Measurements from ENCODE around the gene HECTD4.
A peak's percentile ranks its signal among the peaks of the same experiment; 100 is the strongest.
"Not testable (repeated sequence)": the region's sequence is repeated elsewhere in the genome, so short reads cannot be mapped to it uniquely, and the experiment has no call there.

The HECTD4 gene

GRCh38 chr12:112406519-112407488 is 24.6 kb upstream of the HECTD4 start:
- no peak for DNase-seq

GRCh38 chr12:112401903-112402498 is 19.8 kb upstream of the HECTD4 start:
- DNase-seq: no peak

- DNase-seq: no peak
Measured at GRCh38 chr12:112401054-112401453, 18.8 kb upstream of the HECTD4 start.

GRCh38 chr12:112393328-112393727 is 11.1 kb upstream of the HECTD4 start:
- DNase-seq: no peak

GRCh38 chr12:112389922-112390654 is 7.9 kb upstream of the HECTD4 start:
- DNase-seq: not testable (repeated sequence)

GRCh38 chr12:112389228-112389627 is 7.0 kb upstream of the HECTD4 start:
- no peak for DNase-seq

GRCh38 chr12:112386726-112387125 is 4.5 kb upstream of the HECTD4 start:
- DNase-seq: peak; percentile 57 to 81

- no peak for DNase-seq
Measured at GRCh38 chr12:112382866-112383265, 635 bp upstream of the HECTD4 start.

- peak in 1 of 2 experiments; percentile 5 for DNase-seq
Measured at GRCh38 chr12:112381406-112381882, 787 bp downstream of the HECTD4 start.

- DNase-seq: no peak
Measured at GRCh38 chr12:112380663-112381405, 1.4 kb downstream of the HECTD4 start.

- no peak for DNase-seq
Measured at GRCh38 chr12:112375105-112375504, 7.1 kb downstream of the HECTD4 start.

GRCh38 chr12:112374166-112374740 is 8.0 kb downstream of the HECTD4 start:
- DNase-seq: no peak

GRCh38 chr12:112370868-112371510 is 11.2 kb downstream of the HECTD4 start:
- no peak for DNase-seq

GRCh38 chr12:112370199-112370598 is 12.0 kb downstream of the HECTD4 start:
- DNase-seq: no peak

- peak in 1 of 2 experiments; percentile 27 for DNase-seq
Measured at GRCh38 chr12:112368856-112369255, 13.4 kb downstream of the HECTD4 start.

GRCh38 chr12:112367965-112368364 is 14.3 kb downstream of the HECTD4 start:
- DNase-seq: no peak

GRCh38 chr12:112362310-112362709 is 19.9 kb downstream of the HECTD4 start:
- no peak for DNase-seq

GRCh38 chr12:112361271-112361670 is 21.0 kb downstream of the HECTD4 start:
- DNase-seq: no peak

GRCh38 chr12:112359290-112359689 is 22.9 kb downstream of the HECTD4 start:
- DNase-seq: no peak

GRCh38 chr12:112357214-112357613 is 25.0 kb downstream of the HECTD4 start:
- DNase-seq: no peak

GRCh38 chr12:112354399-112354798 is 27.8 kb downstream of the HECTD4 start:
- DNase-seq: no peak

- no peak for DNase-seq
Measured at GRCh38 chr12:112353393-112353792, 28.8 kb downstream of the HECTD4 start.

Measured in NCI-H524 (cell line).